Esophagus squamous epithelium (tissue), 5 donors: ENCODE data around the gene CALM1. TPM values are rescaled to one million over a fixed set of nuclear protein-coding genes. Genes with fewer than 3 reads are reported as not detected.
A peak's percentile ranks its signal among the peaks of the same experiment; 100 is the strongest.

Experiments
- DNase-seq: peaks from one replicate; lab custom pipeline; 2025; lab: John Stamatoyannopoulos, UW
- H3K27ac ChIP-seq, 4 donors: fragments of 200-600 bp; sonication (generic); one replicate each; pipeline ENCODE4 v1.5.1; 2016 to 2019; ENCODE audit warnings: mild to moderate bottlenecking in 1 of 4
- H3K27me3 ChIP-seq, 4 donors: fragments of 200-600 bp; sonication (generic); 1 replicate in 3 of 4; 2 replicates in 1 of 4; pipeline versions ENCODE4 v1.5.1 to v1.6.0; 2017 to 2021; ENCODE audit warnings: antibody characterized with exemption in 1 of 4
- H3K36me3 ChIP-seq, 3 donors: fragments of 200-600 bp; sonication (generic); one replicate each; pipeline ENCODE4 v1.5.1; 2016 to 2019
- H3K4me1 ChIP-seq, 3 donors: fragments of 200-600 bp; sonication (generic); one replicate each; pipeline ENCODE4 v1.5.1; 2017 to 2019
- H3K4me3 ChIP-seq, 4 donors: fragments of 200-600 bp; sonication (generic); 1 replicate in 3 of 4; 2 replicates in 1 of 4; pipeline ENCODE4 v1.5.1; 2016 to 2019; ENCODE audit warnings: mild to moderate bottlenecking in 2 of 4, moderate library complexity in 1 of 4
- H3K9me3 ChIP-seq, 3 donors: fragments of 200-600 bp; sonication (generic); one replicate each; pipeline ENCODE4 v1.5.1; 2016 to 2019
- CTCF ChIP-seq, 6 experiments: fragments of 450-650 bp in 4 of 6; fragments of 200-600 bp in 2 of 6; sonication (generic) in 2 of 6; IDR thresholded peaks; one replicate each; pipeline ENCODE4 v1.5.1; 2016 to 2019; ENCODE audit warnings: antibody characterized with exemption in 6 of 6, mild to moderate bottlenecking in 4 of 6, moderate library complexity in 4 of 6
- POLR2A ChIP-seq, 4 donors: fragments of 450-650 bp; IDR thresholded peaks; one replicate each; pipeline ENCODE4 v1.6.1; 2017; ENCODE audit warnings: antibody characterized with exemption in 4 of 4, mild to moderate bottlenecking in 4 of 4, moderate library complexity in 3 of 4
- WGBS, 2 donors: methylation state at CpG; one replicate each; pipeline ENCODE4 v1.1.5; 2018; 5-methylcytosine and 5-hydroxymethylcytosine counted together
- intact Hi-C: fragments of 100-400 bp; cut with DNase I; formaldehyde crosslinking; loops from one replicate; pipeline ENCODE4 v1.15.0; 2022
- total RNA-seq, 4 donors: library from RNA; depleted of rRNA; stranded (reverse); fragments of >200 nt; gene quantifications; one replicate each; pipeline ENCODE4 v1.1.0, GENCODE V29; 2016
- donor health status: DM: yes; HTN: yes; CAD: no.

Gene CALM1
- total RNA-seq, 4 donors from 2014 or later: 329 to 554 (median 426) TPM

- peaks cover 29 to 62% (median 44%) of the 10 kb centered on the region in 3 donors for H3K36me3 ChIP-seq
- TF ChIP-seq CTCF (IDR thresholded peaks at IDR 0.05) (no peak), POLR2A (IDR thresholded peaks at IDR 0.05) (no peak)
- DNase-seq: no peak
- H3K27ac ChIP-seq: peak overlapping the region in 3 of 4 donors; percentile 69 to 99 (median 82)
- no peaks in the 10 kb centered on the region for H3K9me3 ChIP-seq
- intact Hi-C loops: loop anchor here (10.0 kb wide), 1 partner anchor 108 kb away; no protein-coding TSS in a partner anchor
- no peak overlapping the region for H3K4me3 ChIP-seq
- 75 to 85% methylated on average over 3 of the region's 3 CpGs for WGBS, 2 donors
- H3K27me3 ChIP-seq: no peaks in the 10 kb centered on the region
- peaks cover 13 to 76% (median 31%) of the 10 kb centered on the region in 3 donors for H3K4me1 ChIP-seq
These were observed 9.6 kb downstream of the CALM1 start for GRCh38 chr14:90406384-90406798.

GRCh38 chr14:90407230-90407629 lies 10.4 kb downstream of the CALM1 start:
- no peak overlapping the region for H3K4me3 ChIP-seq
- no peaks in the 10 kb centered on the region for H3K9me3 ChIP-seq
- no peaks in the 10 kb centered on the region for H3K27me3 ChIP-seq
- TF ChIP-seq POLR2A (IDR thresholded peaks at IDR 0.05): no peak
- peak overlapping the region in 2 of 4 donors; percentile 82 to 99 for H3K27ac ChIP-seq
- 77 to 90% methylated on average over 3 of the region's 3 CpGs for WGBS, 2 donors
- peaks cover 21 to 54% (median 35%) of the 10 kb centered on the region in 3 donors for H3K36me3 ChIP-seq
- peaks cover 13 to 67% (median 23%) of the 10 kb centered on the region in 3 donors for H3K4me1 ChIP-seq
- DNase-seq: no peak
- intact Hi-C loops: loop anchor here (10.0 kb wide), 1 partner anchor 108 kb away; no protein-coding TSS in a partner anchor

GRCh38 chr14:90408713-90409112 lies 11.9 kb downstream of the CALM1 start:
- Histone ChIP-seq H3K27ac (peak overlapping the region; percentile 61 to 82 (median 80)), H3K9me3 (no peaks in the 10 kb centered on the region), H3K27me3 (no peaks in the 10 kb centered on the region), H3K36me3 (peaks cover 8 to 39% (median 22%) of the 10 kb centered on the region in 3 donors), H3K4me3 (no peak overlapping the region), H3K4me1 (peaks cover 13 to 54% (median 16%) of the 10 kb centered on the region in 3 donors)
- TF ChIP-seq CTCF (IDR thresholded peaks at IDR 0.05) (no peak), POLR2A (IDR thresholded peaks at IDR 0.05) (no peak)
- intact Hi-C loops: loop anchor here (10.0 kb wide), 1 partner anchor 106 kb away; no protein-coding TSS in a partner anchor
- whole genome bisulfite sequencing, 2 donors: 67 to 69% methylated on average over 4 to 6 of the region's 6 CpGs
- DNase-seq: no peak

GRCh38 chr14:90409209-90409730 lies 12.4 kb downstream of the CALM1 start:
- Histone ChIP-seq H3K36me3 (peaks cover 3 to 34% (median 16%) of the 10 kb centered on the region in 3 donors), H3K27ac (peak overlapping the region; percentile 61 to 82 (median 80)), H3K4me3 (no peak overlapping the region), H3K27me3 (no peaks in the 10 kb centered on the region), H3K9me3 (no peaks in the 10 kb centered on the region), H3K4me1 (peaks cover 13 to 48% (median 16%) of the 10 kb centered on the region in 3 donors)
- TF ChIP-seq POLR2A (IDR thresholded peaks at IDR 0.05) (no peak), CTCF (IDR thresholded peaks at IDR 0.05) (no peak)
- 13 to 37% methylated on average over 4 to 5 of the region's 5 CpGs for WGBS, 2 donors
- DNase-seq: no peak
- intact Hi-C loops: loop anchor here (10.0 kb wide), 1 partner anchor 106 kb away; no protein-coding TSS in a partner anchor

GRCh38 chr14:90412058-90412457 lies 15.2 kb downstream of the CALM1 start:
- Histone ChIP-seq H3K4me3 (no peak overlapping the region), H3K9me3 (no peaks in the 10 kb centered on the region), H3K36me3 (peaks cover 0 to 6% (median 0%) of the 10 kb centered on the region in 3 donors), H3K4me1 (peaks cover 10 to 30% (median 13%) of the 10 kb centered on the region in 3 donors), H3K27me3 (no peaks in the 10 kb centered on the region), H3K27ac (no peak overlapping the region)
- 86 to 90% methylated on average over 2 of the region's 2 CpGs for WGBS, 2 donors
- no peak for DNase-seq
- no peak for TF ChIP-seq POLR2A (IDR thresholded peaks at IDR 0.05)
- no peak for TF ChIP-seq CTCF (IDR thresholded peaks at IDR 0.05)
- intact Hi-C loops: no loop called here
